ENCODE data around the gene FDXACB1.

FDXACB1 gene

GRCh38 chr11:111878385-111878848, 548 bp downstream of the FDXACB1 start:
- TF ChIP-seq POU2F2 (IDR thresholded peaks at IDR 0.05; ENCODE audit: low read depth, low read length): no peak
- no peak for FAIRE-seq
- no peak for DNase-seq (ENCODE audit: insufficient read length, low spot score)

- FAIRE-seq (no peak), DNase-seq (ENCODE audit: insufficient read length, low spot score) (no peak)
- TF ChIP-seq PAX5 (IDR thresholded peaks at IDR 0.05; ENCODE audit: insufficient read depth, low read length, severe bottlenecking): no peak
- TF ChIP-seq POLR2A (IDR thresholded peaks at IDR 0.05; ENCODE audit: low read depth, low read length): no peak
- no peak for TF ChIP-seq SPI1 (IDR thresholded peaks at IDR 0.05; ENCODE audit: low read depth, low read length)
- TF ChIP-seq POLR2AphosphoS5 (IDR thresholded peaks at IDR 0.05; ENCODE audit: low read depth, low read length): no peak
- no peak for TF ChIP-seq TAF1 (IDR thresholded peaks at IDR 0.05; ENCODE audit: low read depth, low read length)
- no peak for TF ChIP-seq POU2F2 (IDR thresholded peaks at IDR 0.05; ENCODE audit: low read depth, low read length)
Measured at GRCh38 chr11:111871693-111872161, 7.2 kb downstream of the FDXACB1 start.

GRCh38 chr11:111870886-111871692, 7.9 kb downstream of the FDXACB1 start, which contains the start of gene ALG9:
TSS of gene ALG9 (minus strand) at chr11:111871581. CDS start at chr11:111871482, 99 bp downstream.
- DNase-seq (ENCODE audit: insufficient read length, low spot score) (peak; percentile 71), FAIRE-seq (peak; percentile 89)
- TF ChIP-seq POLR2AphosphoS5 (IDR thresholded peaks at IDR 0.05; ENCODE audit: low read depth, low read length) (no peak), SPI1 (IDR thresholded peaks at IDR 0.05; ENCODE audit: low read depth, low read length) (no peak), POLR2A (IDR thresholded peaks at IDR 0.05; ENCODE audit: low read depth, low read length) (peak; percentile 16; the same call in 1 of the 2 replicates), TAF1 (IDR thresholded peaks at IDR 0.05; ENCODE audit: low read depth, low read length) (no peak), POU2F2 (IDR thresholded peaks at IDR 0.05; ENCODE audit: low read depth, low read length) (0 out of 2 replicates have a peak, but pooled peaks have one; percentile 41), PAX5 (IDR thresholded peaks at IDR 0.05; ENCODE audit: insufficient read depth, low read length, severe bottlenecking) (no peak)

- TF ChIP-seq PAX5 (IDR thresholded peaks at IDR 0.05; ENCODE audit: insufficient read depth, low read length, severe bottlenecking) (no peak), POU2F2 (IDR thresholded peaks at IDR 0.05; ENCODE audit: low read depth, low read length) (no peak), POLR2A (IDR thresholded peaks at IDR 0.05; ENCODE audit: low read depth, low read length) (no peak), SPI1 (IDR thresholded peaks at IDR 0.05; ENCODE audit: low read depth, low read length) (peak; percentile 63), POLR2AphosphoS5 (IDR thresholded peaks at IDR 0.05; ENCODE audit: low read depth, low read length) (no peak)
- FAIRE-seq (no peak), DNase-seq (ENCODE audit: insufficient read length, low spot score) (no peak)
Measured at GRCh38 chr11:111870522-111870885, 8.5 kb downstream of the FDXACB1 start.

- no peak for DNase-seq (ENCODE audit: insufficient read length, low spot score)
- TF ChIP-seq POLR2A (IDR thresholded peaks at IDR 0.05; ENCODE audit: low read depth, low read length): no peak
- TF ChIP-seq PAX5 (IDR thresholded peaks at IDR 0.05; ENCODE audit: insufficient read depth, low read length, severe bottlenecking): no peak
- no peak for TF ChIP-seq POLR2AphosphoS5 (IDR thresholded peaks at IDR 0.05; ENCODE audit: low read depth, low read length)
- TF ChIP-seq TAF1 (IDR thresholded peaks at IDR 0.05; ENCODE audit: low read depth, low read length): no peak
- TF ChIP-seq SPI1 (IDR thresholded peaks at IDR 0.05; ENCODE audit: low read depth, low read length): no peak
- no peak for TF ChIP-seq POU2F2 (IDR thresholded peaks at IDR 0.05; ENCODE audit: low read depth, low read length)
- no peak for FAIRE-seq
Measured at GRCh38 chr11:111870113-111870512, 8.9 kb downstream of the FDXACB1 start.

- TF ChIP-seq POLR2A (IDR thresholded peaks at IDR 0.05; ENCODE audit: low read depth, low read length): no peak
- no peak for TF ChIP-seq TAF1 (IDR thresholded peaks at IDR 0.05; ENCODE audit: low read depth, low read length)
- no peak for TF ChIP-seq SPI1 (IDR thresholded peaks at IDR 0.05; ENCODE audit: low read depth, low read length)
- TF ChIP-seq PAX5 (IDR thresholded peaks at IDR 0.05; ENCODE audit: insufficient read depth, low read length, severe bottlenecking): no peak
- no peak for TF ChIP-seq POU2F2 (IDR thresholded peaks at IDR 0.05; ENCODE audit: low read depth, low read length)
- no peak for TF ChIP-seq POLR2AphosphoS5 (IDR thresholded peaks at IDR 0.05; ENCODE audit: low read depth, low read length)
- peak; percentile 13 for FAIRE-seq
Measured at GRCh38 chr11:111860257-111860656, 18.7 kb downstream of the FDXACB1 start.

GRCh38 chr11:111855506-111855905, 23.5 kb downstream of the FDXACB1 start:
- FAIRE-seq: no peak
- DNase-seq (ENCODE audit: insufficient read length, low spot score): no peak
- TF ChIP-seq POU2F2 (IDR thresholded peaks at IDR 0.05; ENCODE audit: low read depth, low read length): no peak
- TF ChIP-seq POLR2AphosphoS5 (IDR thresholded peaks at IDR 0.05; ENCODE audit: low read depth, low read length): no peak
- TF ChIP-seq PAX5 (IDR thresholded peaks at IDR 0.05; ENCODE audit: insufficient read depth, low read length, severe bottlenecking): no peak
- no peak for TF ChIP-seq SPI1 (IDR thresholded peaks at IDR 0.05; ENCODE audit: low read depth, low read length)

More at GRCh38 chr11:111860257-111860656, 18.7 kb downstream of the FDXACB1 start:
- DNase-seq (ENCODE audit: insufficient read length, low spot score): no peak

GRCh38 chr11:111852103-111852502, 26.9 kb downstream of the FDXACB1 start:
- FAIRE-seq (no peak), DNase-seq (ENCODE audit: insufficient read length, low spot score) (no peak)
- TF ChIP-seq POLR2A (IDR thresholded peaks at IDR 0.05; ENCODE audit: low read depth, low read length) (no peak), POU2F2 (IDR thresholded peaks at IDR 0.05; ENCODE audit: low read depth, low read length) (no peak)

GRCh38 chr11:111851636-111852035, 27.3 kb downstream of the FDXACB1 start:
- no peak for DNase-seq (ENCODE audit: insufficient read length, low spot score)
- no peak for FAIRE-seq
- TF ChIP-seq TAF1 (IDR thresholded peaks at IDR 0.05; ENCODE audit: low read depth, low read length): no peak
- TF ChIP-seq POU2F2 (IDR thresholded peaks at IDR 0.05; ENCODE audit: low read depth, low read length): no peak
- TF ChIP-seq PAX5 (IDR thresholded peaks at IDR 0.05; ENCODE audit: insufficient read depth, low read length, severe bottlenecking): no peak
- TF ChIP-seq POLR2AphosphoS5 (IDR thresholded peaks at IDR 0.05; ENCODE audit: low read depth, low read length): no peak
- no peak for TF ChIP-seq SPI1 (IDR thresholded peaks at IDR 0.05; ENCODE audit: low read depth, low read length)
- no peak for TF ChIP-seq POLR2A (IDR thresholded peaks at IDR 0.05; ENCODE audit: low read depth, low read length)

GRCh38 chr11:111851067-111851466, 27.9 kb downstream of the FDXACB1 start:
- FAIRE-seq: no peak
- no peak for TF ChIP-seq POLR2AphosphoS5 (IDR thresholded peaks at IDR 0.05; ENCODE audit: low read depth, low read length)
- no peak for TF ChIP-seq TAF1 (IDR thresholded peaks at IDR 0.05; ENCODE audit: low read depth, low read length)
- TF ChIP-seq PAX5 (IDR thresholded peaks at IDR 0.05; ENCODE audit: insufficient read depth, low read length, severe bottlenecking): no peak

More at GRCh38 chr11:111851067-111851466, 27.9 kb downstream of the FDXACB1 start:
- no peak for DNase-seq (ENCODE audit: insufficient read length, low spot score)

Data from GM12891 (cell line).